Ureter (tissue), 1 donor: ENCODE data around the gene RNF168. TPM values are rescaled to one million over a fixed set of nuclear protein-coding genes. Genes with fewer than 3 reads are reported as not detected.
"Not testable (repeated sequence)": the region's sequence is repeated elsewhere in the genome, so short reads cannot be mapped to it uniquely, and the experiment has no call there.

ENCODE experiments used
- DNase-seq: peaks from one replicate; pipeline ENCODE4 v3.0.0-alpha.2; 2020; ENCODE audit warnings: low spot score
- total RNA-seq: library from RNA; stranded (reverse); gene quantifications from one replicate; pipeline ENCODE4 v1.2.4, GENCODE V29; 2023
- donor health status: DM: yes; HTN: yes; CAD: no.

RNF168 gene
- total RNA-seq, 1 donor from 2014 or later = 23.0 TPM

- DNase-seq = no peak
These were observed 11.5 kb upstream of the RNF168 start, which contains the start of gene SMCO1 for GRCh38 chr3:196514913-196515621. TSS of gene SMCO1 (minus strand) at chr3:196515346. CDS start at chr3:196515209, 137 bp downstream.

- no peak for DNase-seq
These were observed 10.8 kb upstream of the RNF168 start for GRCh38 chr3:196514350-196514716.

- no peak for DNase-seq
These were observed 10.3 kb upstream of the RNF168 start for GRCh38 chr3:196513697-196514349.

GRCh38 chr3:196511646-196512425, 8.3 kb upstream of the RNF168 start:
- not testable (repeated sequence) for DNase-seq

- DNase-seq = not testable (repeated sequence)
These were observed 7.5 kb upstream of the RNF168 start for GRCh38 chr3:196511108-196511507.

GRCh38 chr3:196506687-196507086, 3.1 kb upstream of the RNF168 start:
- DNase-seq = no peak

- no peak for DNase-seq
These were observed 988 bp upstream of the RNF168 start for GRCh38 chr3:196504556-196504955.

- DNase-seq = not testable (repeated sequence)
These were observed 470 bp upstream of the RNF168 start for GRCh38 chr3:196504077-196504398.

GRCh38 chr3:196502775-196503195, 783 bp downstream of the RNF168 start:
- DNase-seq = peak; percentile 52

GRCh38 chr3:196501316-196502044, 2.1 kb downstream of the RNF168 start:
- DNase-seq = no peak

- DNase-seq = no peak
These were observed 3.6 kb downstream of the RNF168 start for GRCh38 chr3:196499807-196500524.

- no peak for DNase-seq
These were observed 4.5 kb downstream of the RNF168 start for GRCh38 chr3:196499061-196499460.

- DNase-seq = no peak
These were observed 5.3 kb downstream of the RNF168 start for GRCh38 chr3:196498297-196498696.

GRCh38 chr3:196496183-196496582, 7.4 kb downstream of the RNF168 start:
- no peak for DNase-seq

GRCh38 chr3:196493292-196493691, 10.3 kb downstream of the RNF168 start:
- no peak for DNase-seq

GRCh38 chr3:196492080-196492479, 11.5 kb downstream of the RNF168 start:
- no peak for DNase-seq

GRCh38 chr3:196489747-196490146, 13.8 kb downstream of the RNF168 start:
- no peak for DNase-seq

GRCh38 chr3:196486263-196486662, 17.3 kb downstream of the RNF168 start:
- DNase-seq = no peak

GRCh38 chr3:196477678-196478077, 25.9 kb downstream of the RNF168 start:
- no peak for DNase-seq

GRCh38 chr3:196472286-196472685, 31.3 kb downstream of the RNF168 start:
- DNase-seq = no peak

GRCh38 chr3:196471551-196471950, 32.0 kb downstream of the RNF168 start:
- no peak for DNase-seq
